Measurements from ENCODE around the gene SNAPC2.

GRCh38 chr19:7881910-7882309 lies 38.2 kb upstream of the SNAPC2 start:
- no peak for TF ChIP-seq CTCF (IDR thresholded peaks at IDR 0.05)
- TF ChIP-seq EP300 (IDR thresholded peaks at IDR 0.05; ENCODE audit: low read depth), result no peak
- no peak for TF ChIP-seq POLR2A (IDR thresholded peaks at IDR 0.05)

Data from transverse colon (tissue), 3 donors.